Measurements from ENCODE around the gene FGF11. TPM values are rescaled to one million over a fixed set of nuclear protein-coding genes. Genes with fewer than 3 reads are reported as not detected.

FGF11 gene
- polyA plus RNA-seq, 3 donors = 2.2 TPM; not detected in 2

DNA sequence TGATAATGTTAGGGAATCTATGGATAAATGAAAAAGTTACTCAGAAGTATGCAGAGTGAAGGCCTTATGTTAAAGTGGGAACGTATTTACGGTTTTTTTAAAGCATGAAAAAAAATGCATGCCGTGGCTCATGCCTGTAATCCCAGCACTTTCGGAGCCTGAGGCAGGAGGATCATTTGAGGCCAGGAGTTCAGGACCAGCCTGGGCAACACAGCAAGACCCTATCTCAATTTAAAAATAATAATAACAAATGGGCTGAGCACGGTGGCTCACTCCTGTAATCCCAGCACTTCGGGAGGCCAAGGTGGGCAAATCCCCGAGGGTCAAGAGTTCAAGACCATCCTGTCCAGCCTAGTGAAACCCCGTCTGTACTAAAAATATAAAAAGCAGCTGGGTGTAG, 50.8 kb downstream of the FGF11 start:
- peaks cover 100% of the 10 kb centered on the region for H4K20me1 ChIP-seq (ENCODE audit: insufficient read depth, low read length)
- H2AFZ ChIP-seq (ENCODE audit: insufficient read depth, low read depth, low read length, poor library complexity, severe bottlenecking) = no peak overlapping the region
- no peaks in the 10 kb centered on the region for H3K9me3 ChIP-seq (replicated peaks in 1 of 2; ENCODE audit: control insufficient read depth in 1 of 2, insufficient read depth in 1 of 2, low read length in 2 of 2)
- H3K36me3 ChIP-seq (replicated peaks in 1 of 2; ENCODE audit: control insufficient read depth in 1 of 2, insufficient read depth in 2 of 2, low read length in 2 of 2) = peaks cover 11 to 48% of the 10 kb centered on the region in 2 donors
- no peak overlapping the region for H3K4me2 ChIP-seq (replicated peaks; ENCODE audit: extremely low read depth, low read length, poor library complexity, severe bottlenecking)
- Mint-ChIP-seq H3K4me3 (no peak overlapping the region), H3K27ac (no peak overlapping the region), H3K27me3 (ENCODE audit: low read depth in 3 of 3) (peaks cover 0 to 2% (median 1%) of the 10 kb centered on the region in 3 donors), H3K9me3 (no peaks in the 10 kb centered on the region), H3K36me3 (peaks cover 46 to 51% of the 10 kb centered on the region in 2 donors), H3K4me1 (peaks cover 59% of the 10 kb centered on the region)
- H3K79me2 ChIP-seq (ENCODE audit: insufficient read depth, low read length) = peaks cover 100% of the 10 kb centered on the region
- H3K4me1 ChIP-seq (ENCODE audit: control insufficient read depth in 1 of 2, insufficient read depth in 2 of 2, low read length in 2 of 2) = peaks cover 21 to 35% of the 10 kb centered on the region in 2 donors
- TF ChIP-seq, protein P1, sequence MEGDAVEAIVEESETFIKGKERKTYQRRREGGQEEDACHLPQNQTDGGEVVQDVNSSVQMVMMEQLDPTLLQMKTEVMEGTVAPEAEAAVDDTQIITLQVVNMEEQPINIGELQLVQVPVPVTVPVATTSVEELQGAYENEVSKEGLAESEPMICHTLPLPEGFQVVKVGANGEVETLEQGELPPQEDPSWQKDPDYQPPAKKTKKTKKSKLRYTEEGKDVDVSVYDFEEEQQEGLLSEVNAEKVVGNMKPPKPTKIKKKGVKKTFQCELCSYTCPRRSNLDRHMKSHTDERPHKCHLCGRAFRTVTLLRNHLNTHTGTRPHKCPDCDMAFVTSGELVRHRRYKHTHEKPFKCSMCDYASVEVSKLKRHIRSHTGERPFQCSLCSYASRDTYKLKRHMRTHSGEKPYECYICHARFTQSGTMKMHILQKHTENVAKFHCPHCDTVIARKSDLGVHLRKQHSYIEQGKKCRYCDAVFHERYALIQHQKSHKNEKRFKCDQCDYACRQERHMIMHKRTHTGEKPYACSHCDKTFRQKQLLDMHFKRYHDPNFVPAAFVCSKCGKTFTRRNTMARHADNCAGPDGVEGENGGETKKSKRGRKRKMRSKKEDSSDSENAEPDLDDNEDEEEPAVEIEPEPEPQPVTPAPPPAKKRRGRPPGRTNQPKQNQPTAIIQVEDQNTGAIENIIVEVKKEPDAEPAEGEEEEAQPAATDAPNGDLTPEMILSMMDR (IDR thresholded peaks at IDR 0.05) = no peak
- no peak for DNase-seq
- H3K9ac ChIP-seq (ENCODE audit: insufficient read depth, low read length, poor library complexity, severe bottlenecking) = no peak overlapping the region
- H3K4me3 ChIP-seq (replicated peaks in 1 of 3; ENCODE audit: low read depth in 2 of 3, low read length in 3 of 3) = no peak overlapping the region
- no peak overlapping the region for H3K27ac ChIP-seq (ENCODE audit: low read depth in 1 of 2, low read length in 2 of 2)
- 67% methylated on average over 3 of the region's 8 CpGs for WGBS (ENCODE audit: insufficient coverage)
- intact Hi-C loops (cut with micrococcal nuclease) = no loop called here
- H3K27me3 ChIP-seq (ENCODE audit: control insufficient read depth in 2 of 2, insufficient read depth in 2 of 2, low read length in 2 of 2) = no peaks in the 10 kb centered on the region

DNA sequence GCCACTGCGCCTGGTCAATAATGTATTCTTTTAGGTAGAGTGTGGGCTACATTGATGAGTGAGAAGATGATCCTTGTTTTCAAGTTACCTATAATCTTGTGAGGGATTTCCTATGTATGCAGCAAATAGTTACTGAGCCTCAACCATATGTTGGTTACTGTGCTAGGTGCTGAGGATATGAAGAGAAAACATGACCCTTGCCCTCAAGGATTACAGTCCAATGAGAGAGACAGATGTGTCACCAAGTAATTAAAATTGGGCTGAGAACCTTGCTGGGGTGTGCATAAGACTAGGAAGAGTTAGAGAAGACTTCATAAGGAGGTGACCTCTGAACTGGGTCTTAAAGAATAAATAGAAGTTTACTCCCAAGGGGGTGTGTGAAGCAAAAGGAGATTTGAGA, 52.3 kb downstream of the FGF11 start:
- 100% methylated on average over 1 of the region's 1 CpG for WGBS (ENCODE audit: insufficient coverage)
- Histone ChIP-seq H3K79me2 (ENCODE audit: insufficient read depth, low read length) (peaks cover 96% of the 10 kb centered on the region), H3K4me1 (ENCODE audit: control insufficient read depth in 1 of 2, insufficient read depth in 2 of 2, low read length in 2 of 2) (peaks cover 7 to 21% of the 10 kb centered on the region in 2 donors), H2AFZ (ENCODE audit: insufficient read depth, low read depth, low read length, poor library complexity, severe bottlenecking) (no peak overlapping the region), H3K27me3 (ENCODE audit: control insufficient read depth in 2 of 2, insufficient read depth in 2 of 2, low read length in 2 of 2) (no peaks in the 10 kb centered on the region), H3K9ac (ENCODE audit: insufficient read depth, low read length, poor library complexity, severe bottlenecking) (no peak overlapping the region), H4K20me1 (ENCODE audit: insufficient read depth, low read length) (peaks cover 100% of the 10 kb centered on the region), H3K4me2 (replicated peaks; ENCODE audit: extremely low read depth, low read length, poor library complexity, severe bottlenecking) (no peak overlapping the region), H3K27ac (ENCODE audit: low read depth in 1 of 2, low read length in 2 of 2) (no peak overlapping the region), H3K36me3 (replicated peaks in 1 of 2; ENCODE audit: control insufficient read depth in 1 of 2, insufficient read depth in 2 of 2, low read length in 2 of 2) (peaks cover 26 to 63% of the 10 kb centered on the region in 2 donors), H3K4me3 (replicated peaks in 1 of 3; ENCODE audit: low read depth in 2 of 3, low read length in 3 of 3) (no peak overlapping the region), H3K9me3 (replicated peaks in 1 of 2; ENCODE audit: control insufficient read depth in 1 of 2, insufficient read depth in 1 of 2, low read length in 2 of 2) (no peaks in the 10 kb centered on the region)
- Mint-ChIP-seq H3K27me3 (ENCODE audit: low read depth in 3 of 3) (peaks cover 0 to 5% (median 0%) of the 10 kb centered on the region in 3 donors), H3K36me3 (peaks cover 60 to 65% of the 10 kb centered on the region in 2 donors), H3K4me1 (peaks cover 46% of the 10 kb centered on the region), H3K27ac (peak overlapping the region in 2 of 7 donors; percentile 7 to 48), H3K9me3 (no peaks in the 10 kb centered on the region), H3K4me3 (no peak overlapping the region)
- intact Hi-C loops (cut with micrococcal nuclease) = no loop called here
- no peak for DNase-seq
- TF ChIP-seq, protein P1 (IDR thresholded peaks at IDR 0.05) = no peak

Measured in CD14-positive monocyte (primary cell).